Erythroblast (primary cell): ENCODE results near the gene COP1.

Experiments used
- GATA1 ChIP-seq: IDR thresholded peaks from 2 replicates; pipeline ENCODE4 v1.6.1; 2011; ENCODE audit warnings: low read depth, mild to moderate bottlenecking, control low read depth, low read length, moderate library complexity
- POLR2A ChIP-seq: IDR thresholded peaks from 2 replicates; pipeline ENCODE4 v1.6.1; 2011; ENCODE audit warnings: mild to moderate bottlenecking, low read length

- no peak for TF ChIP-seq POLR2A
- no peak for TF ChIP-seq GATA1
These were observed 105.0 kb downstream of the COP1 start for GRCh38 chr1:176101951-176102642.
